MM.1S (cell line): ENCODE measurements around the gene C10orf143.

Experiments
- DNase-seq: peaks from one replicate; pipeline ENCODE4 v3.0.0-alpha.2; 2015
- H2AFZ ChIP-seq: fragments of 300-600 bp; sonication (generic); 2 replicates; pipeline ENCODE4 v1.6.0; 2016; ENCODE audit warnings: antibody characterized with exemption, low read length
- H3F3A ChIP-seq: fragments of 300-600 bp; sonication (generic); 2 replicates; pipeline ENCODE4 v1.6.1; 2016; ENCODE audit warnings: mild to moderate bottlenecking, antibody characterized with exemption, low read length, moderate library complexity, mixed read lengths; ENCODE audit not compliant: insufficient read depth
- H3K27ac ChIP-seq: fragments of 300-600 bp; sonication (generic); 2 replicates; pipeline ENCODE4 v1.5.1; 2016; ENCODE audit warnings: mild to moderate bottlenecking, low read length
- H3K27me3 ChIP-seq: fragments of 300-600 bp; sonication (generic); replicated peaks from 2 replicates; pipeline ENCODE4 v1.6.0; 2016; ENCODE audit warnings: low read length; ENCODE audit not compliant: insufficient read depth
- H3K36me3 ChIP-seq: fragments of 300-600 bp; sonication (generic); replicated peaks from 2 replicates; pipeline ENCODE4 v1.6.1; 2016; ENCODE audit warnings: mild to moderate bottlenecking, low read length, mixed read lengths; ENCODE audit not compliant: insufficient read depth
- H3K4me1 ChIP-seq: fragments of 300-600 bp; sonication (generic); 2 replicates; pipeline ENCODE4 v1.6.1; 2016; ENCODE audit warnings: low read length, mixed read lengths
- H3K4me2 ChIP-seq: fragments of 300-600 bp; sonication (generic); 2 replicates; pipeline ENCODE4 v1.6.0; 2016; ENCODE audit warnings: low read depth, low read length
- H3K4me3 ChIP-seq: fragments of 300-600 bp; sonication (generic); 2 replicates; pipeline ENCODE4 v1.5.1; 2016; ENCODE audit warnings: low read length, mixed read lengths
- H3K79me2 ChIP-seq: fragments of 300-600 bp; sonication (generic); 2 replicates; pipeline ENCODE4 v1.6.1; 2016; ENCODE audit warnings: mixed run types, low read length, mixed read lengths
- H3K9ac ChIP-seq: fragments of 300-600 bp; sonication (generic); 2 replicates; pipeline ENCODE4 v1.6.1; 2016; ENCODE audit warnings: low read length, mixed read lengths
- H3K9me2 ChIP-seq: fragments of 300-600 bp; sonication (generic); replicated peaks from 2 replicates; pipeline ENCODE4 v1.6.1; 2016; ENCODE audit warnings: mild to moderate bottlenecking, low read length, mixed read lengths; ENCODE audit not compliant: insufficient read depth
- H3K9me3 ChIP-seq: fragments of 300-600 bp; sonication (generic); replicated peaks from 2 replicates; pipeline ENCODE4 v1.6.1; 2016; ENCODE audit warnings: mild to moderate bottlenecking, low read length, mixed read lengths; ENCODE audit not compliant: insufficient read depth
- H4K20me1 ChIP-seq: fragments of 300-600 bp; sonication (generic); 2 replicates; pipeline ENCODE4 v1.6.1; 2016; ENCODE audit warnings: mild to moderate bottlenecking, low read length, moderate library complexity, mixed read lengths; ENCODE audit not compliant: insufficient read depth
- EZH2 ChIP-seq: fragments of 300-600 bp; sonication (generic); optimal IDR thresholded peaks from 2 replicates; pipeline ENCODE3; 2017; ENCODE audit warnings: low read depth, mild to moderate bottlenecking, antibody characterized with exemption, low read length, mixed read lengths
- EZH2phosphoT487 ChIP-seq: fragments of 300-600 bp; sonication (generic); IDR thresholded peaks from 2 replicates; pipeline ENCODE4 v1.6.1; 2018; ENCODE audit warnings: antibody characterized with exemption, low read length
- TF ChIP-seq, protein P1 (sequence below): fragments of 300-600 bp; sonication (generic); IDR thresholded peaks from 2 replicates; pipeline ENCODE4 v1.5.1; 2016; ENCODE audit warnings: antibody characterized with exemption, low read length, mixed read lengths

The C10orf143 gene

DNA sequence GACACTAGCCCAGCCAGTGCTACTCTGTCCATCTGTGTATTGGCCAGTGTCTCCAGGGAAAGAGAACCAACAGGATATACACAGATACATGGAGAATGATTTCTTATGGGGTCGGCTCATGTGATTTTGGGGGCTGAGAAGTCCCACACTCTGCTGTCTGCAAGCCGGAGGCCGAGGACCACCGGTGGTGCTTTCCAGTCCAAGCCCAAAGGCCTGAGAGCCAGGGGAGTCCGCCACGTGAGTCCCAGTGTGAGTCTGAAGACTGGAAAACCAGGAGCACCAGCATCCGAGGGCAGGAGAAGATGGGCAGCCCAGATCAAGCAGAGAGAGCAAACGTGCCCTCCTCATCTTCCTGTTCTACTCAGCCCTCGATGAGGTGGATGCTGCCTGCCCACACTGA, 71.5 kb downstream of the C10orf143 start:
- Histone ChIP-seq H3K9ac (no peak overlapping the region), H3K79me2 (no peaks in the 10 kb centered on the region), H2AFZ (no peak overlapping the region), H3K36me3 (no peaks in the 10 kb centered on the region), H3K4me1 (no peaks in the 10 kb centered on the region), H3K4me3 (no peak overlapping the region), H3K27me3 (no peaks in the 10 kb centered on the region; the same call in 1 of the 2 replicates), H4K20me1 (no peaks in the 10 kb centered on the region), H3F3A (no peaks in the 10 kb centered on the region), H3K27ac (no peak overlapping the region), H3K4me2 (no peak overlapping the region), H3K9me2 (no peaks in the 10 kb centered on the region), H3K9me3 (no peaks in the 10 kb centered on the region)
- TF ChIP-seq EZH2phosphoT487: no peak
- TF ChIP-seq EZH2: no peak
- TF ChIP-seq, protein P1, sequence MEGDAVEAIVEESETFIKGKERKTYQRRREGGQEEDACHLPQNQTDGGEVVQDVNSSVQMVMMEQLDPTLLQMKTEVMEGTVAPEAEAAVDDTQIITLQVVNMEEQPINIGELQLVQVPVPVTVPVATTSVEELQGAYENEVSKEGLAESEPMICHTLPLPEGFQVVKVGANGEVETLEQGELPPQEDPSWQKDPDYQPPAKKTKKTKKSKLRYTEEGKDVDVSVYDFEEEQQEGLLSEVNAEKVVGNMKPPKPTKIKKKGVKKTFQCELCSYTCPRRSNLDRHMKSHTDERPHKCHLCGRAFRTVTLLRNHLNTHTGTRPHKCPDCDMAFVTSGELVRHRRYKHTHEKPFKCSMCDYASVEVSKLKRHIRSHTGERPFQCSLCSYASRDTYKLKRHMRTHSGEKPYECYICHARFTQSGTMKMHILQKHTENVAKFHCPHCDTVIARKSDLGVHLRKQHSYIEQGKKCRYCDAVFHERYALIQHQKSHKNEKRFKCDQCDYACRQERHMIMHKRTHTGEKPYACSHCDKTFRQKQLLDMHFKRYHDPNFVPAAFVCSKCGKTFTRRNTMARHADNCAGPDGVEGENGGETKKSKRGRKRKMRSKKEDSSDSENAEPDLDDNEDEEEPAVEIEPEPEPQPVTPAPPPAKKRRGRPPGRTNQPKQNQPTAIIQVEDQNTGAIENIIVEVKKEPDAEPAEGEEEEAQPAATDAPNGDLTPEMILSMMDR: no peak
- no peak for DNase-seq

DNA sequence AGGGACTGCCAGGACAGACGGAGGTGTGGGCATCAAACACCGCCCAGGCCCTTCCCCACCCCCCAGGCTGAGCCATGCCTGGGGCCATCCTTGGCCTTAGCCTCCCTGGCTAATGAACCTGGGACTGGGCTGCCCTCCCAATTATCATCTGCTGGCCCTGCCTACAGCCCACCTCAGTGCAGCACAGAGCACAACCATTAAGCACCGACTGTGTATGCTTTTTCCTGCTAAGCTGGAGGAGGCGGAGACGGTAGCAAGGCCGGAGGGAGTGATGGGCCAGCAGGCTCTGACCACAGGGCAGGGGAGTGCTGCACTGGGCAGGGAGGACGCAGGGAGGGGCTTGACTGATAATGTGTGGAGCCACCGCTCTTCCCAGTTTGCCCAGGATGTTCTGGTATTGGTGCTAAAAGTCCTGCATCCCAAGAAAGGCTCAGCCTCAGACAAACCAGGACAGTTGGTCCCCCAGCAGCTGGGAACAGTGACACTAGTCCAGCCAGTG, 72.0 kb downstream of the C10orf143 start:
- no peak overlapping the region for H3K9ac ChIP-seq
- H3K4me1 ChIP-seq: no peaks in the 10 kb centered on the region
- no peak overlapping the region for H3K27ac ChIP-seq
- H3K79me2 ChIP-seq: no peaks in the 10 kb centered on the region
- no peak overlapping the region for H2AFZ ChIP-seq
- no peak for DNase-seq
- no peaks in the 10 kb centered on the region for H3K36me3 ChIP-seq
- no peaks in the 10 kb centered on the region for H3K9me3 ChIP-seq
- no peaks in the 10 kb centered on the region for H4K20me1 ChIP-seq
- no peak overlapping the region for H3K4me2 ChIP-seq
- TF ChIP-seq EZH2phosphoT487 (no peak), EZH2 (no peak)
- TF ChIP-seq, protein P1: no peak
- no peaks in the 10 kb centered on the region; the same call in 1 of the 2 replicates for H3K27me3 ChIP-seq
- no peak overlapping the region for H3K4me3 ChIP-seq
- no peaks in the 10 kb centered on the region for H3K9me2 ChIP-seq
- H3F3A ChIP-seq: no peaks in the 10 kb centered on the region

DNA sequence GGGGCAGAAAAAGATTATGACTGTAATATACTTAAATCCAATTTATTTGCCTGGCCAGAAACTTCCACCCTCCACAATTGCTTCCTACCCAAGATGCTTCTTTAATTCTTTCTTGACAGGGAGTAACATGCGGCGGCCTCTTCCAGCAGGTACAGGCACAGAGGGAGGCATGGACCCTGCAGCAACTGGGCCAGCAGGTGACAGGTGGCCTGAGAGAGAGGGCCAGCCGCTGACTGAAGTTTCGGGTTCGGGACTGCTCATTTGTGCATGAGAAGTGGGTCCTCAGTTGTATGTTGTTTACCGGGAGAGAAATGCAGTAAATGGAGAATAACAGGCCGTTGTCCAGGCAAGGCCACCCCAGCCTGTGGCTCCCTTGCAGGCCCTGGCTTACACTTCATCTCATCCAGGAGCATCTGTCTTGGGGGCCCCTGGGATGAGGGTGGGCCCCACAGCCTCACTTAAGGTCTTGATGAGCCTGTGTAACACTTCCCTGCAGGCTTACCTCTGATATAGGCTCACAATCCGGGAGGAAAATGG, 72.5 kb downstream of the C10orf143 start:
- H3K79me2 ChIP-seq: no peaks in the 10 kb centered on the region
- H3K36me3 ChIP-seq: no peaks in the 10 kb centered on the region
- TF ChIP-seq EZH2phosphoT487 (no peak), EZH2 (no peak)
- TF ChIP-seq, protein P1: no peak
- no peak overlapping the region for H2AFZ ChIP-seq
- no peaks in the 10 kb centered on the region; the same call in 1 of the 2 replicates for H3K27me3 ChIP-seq
- H4K20me1 ChIP-seq: no peaks in the 10 kb centered on the region
- H3K4me1 ChIP-seq: no peaks in the 10 kb centered on the region
- no peak overlapping the region for H3K9ac ChIP-seq
- H3F3A ChIP-seq: no peaks in the 10 kb centered on the region
- H3K4me3 ChIP-seq: no peak overlapping the region
- H3K9me3 ChIP-seq: no peaks in the 10 kb centered on the region
- H3K4me2 ChIP-seq: no peak overlapping the region
- no peaks in the 10 kb centered on the region for H3K9me2 ChIP-seq
- DNase-seq: no peak
- no peak overlapping the region for H3K27ac ChIP-seq
